ENCODE data around the gene NTN4.

DNA sequence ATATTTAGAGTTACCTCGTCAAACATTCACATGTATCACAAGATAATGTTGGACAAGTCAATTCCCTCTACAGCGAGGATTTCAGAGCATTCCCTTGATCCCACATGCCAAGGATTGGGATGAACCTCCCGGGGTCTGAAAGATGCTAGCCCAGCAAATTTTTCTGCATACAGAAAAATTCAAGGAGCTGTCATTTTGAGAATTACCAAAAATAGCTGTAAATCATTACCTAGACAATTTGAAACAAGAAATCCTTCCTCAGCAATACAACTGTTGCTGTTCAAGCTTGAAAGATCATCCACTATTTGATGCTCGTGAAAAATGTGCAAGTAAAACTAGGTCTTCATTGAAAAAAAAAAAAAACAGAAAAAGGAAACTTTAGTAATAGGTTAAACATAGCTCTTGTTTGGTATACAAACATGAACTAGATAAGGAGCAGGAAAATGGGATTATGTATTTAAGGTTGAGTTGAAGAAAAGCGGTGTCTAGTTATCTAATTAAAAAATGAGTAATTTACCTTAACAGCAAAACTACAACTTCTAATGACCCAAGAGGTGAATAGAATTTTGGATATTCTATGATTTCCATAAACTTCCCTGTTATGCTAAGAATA is 73.1 kb downstream of the NTN4 start:
- TF ChIP-seq, protein P1, sequence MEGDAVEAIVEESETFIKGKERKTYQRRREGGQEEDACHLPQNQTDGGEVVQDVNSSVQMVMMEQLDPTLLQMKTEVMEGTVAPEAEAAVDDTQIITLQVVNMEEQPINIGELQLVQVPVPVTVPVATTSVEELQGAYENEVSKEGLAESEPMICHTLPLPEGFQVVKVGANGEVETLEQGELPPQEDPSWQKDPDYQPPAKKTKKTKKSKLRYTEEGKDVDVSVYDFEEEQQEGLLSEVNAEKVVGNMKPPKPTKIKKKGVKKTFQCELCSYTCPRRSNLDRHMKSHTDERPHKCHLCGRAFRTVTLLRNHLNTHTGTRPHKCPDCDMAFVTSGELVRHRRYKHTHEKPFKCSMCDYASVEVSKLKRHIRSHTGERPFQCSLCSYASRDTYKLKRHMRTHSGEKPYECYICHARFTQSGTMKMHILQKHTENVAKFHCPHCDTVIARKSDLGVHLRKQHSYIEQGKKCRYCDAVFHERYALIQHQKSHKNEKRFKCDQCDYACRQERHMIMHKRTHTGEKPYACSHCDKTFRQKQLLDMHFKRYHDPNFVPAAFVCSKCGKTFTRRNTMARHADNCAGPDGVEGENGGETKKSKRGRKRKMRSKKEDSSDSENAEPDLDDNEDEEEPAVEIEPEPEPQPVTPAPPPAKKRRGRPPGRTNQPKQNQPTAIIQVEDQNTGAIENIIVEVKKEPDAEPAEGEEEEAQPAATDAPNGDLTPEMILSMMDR (IDR thresholded peaks at IDR 0.05; ENCODE audit: low read length), result no peak
- no peak for TF ChIP-seq EZH2 (IDR thresholded peaks at IDR 0.05; ENCODE audit: borderline replicate concordance, low read length)

Data from OCI-LY1 (cell line).